ENCODE data around the gene SKOR2.

Gene SKOR2

GRCh38 chr18:47260120-47260923 lies 8.9 kb upstream of the SKOR2 start:
- DNase-seq (ENCODE audit: low read depth), result no peak

GRCh38 chr18:47254341-47254939 lies 3.0 kb upstream of the SKOR2 start:
- DNase-seq (ENCODE audit: low read depth), result no peak

GRCh38 chr18:47253101-47253654 lies 1.7 kb upstream of the SKOR2 start:
- DNase-seq (ENCODE audit: low read depth), result no peak

- no peak for DNase-seq (ENCODE audit: low read depth)
These were observed 941 bp downstream of the SKOR2 start for GRCh38 chr18:47250391-47251046.

- DNase-seq (ENCODE audit: low read depth), result no peak
These were observed 2.0 kb downstream of the SKOR2 start for GRCh38 chr18:47249314-47249981.

- no peak for DNase-seq (ENCODE audit: low read depth)
These were observed 2.7 kb downstream of the SKOR2 start for GRCh38 chr18:47248604-47249313.

- no peak for DNase-seq (ENCODE audit: low read depth)
These were observed 3.3 kb downstream of the SKOR2 start for GRCh38 chr18:47248115-47248603.

- DNase-seq (ENCODE audit: low read depth), result no peak
These were observed 3.9 kb downstream of the SKOR2 start for GRCh38 chr18:47247416-47248114.

GRCh38 chr18:47247036-47247415 lies 4.4 kb downstream of the SKOR2 start:
- DNase-seq (ENCODE audit: low read depth), result no peak

GRCh38 chr18:47246027-47246971 lies 5.2 kb downstream of the SKOR2 start:
- DNase-seq (ENCODE audit: low read depth), result no peak

- no peak for DNase-seq (ENCODE audit: low read depth)
These were observed 7.4 kb downstream of the SKOR2 start for GRCh38 chr18:47244086-47244485.

GRCh38 chr18:47235096-47235495 lies 16.4 kb downstream of the SKOR2 start:
- DNase-seq (ENCODE audit: low read depth), result no peak

GRCh38 chr18:47226660-47227059 lies 24.8 kb downstream of the SKOR2 start:
- DNase-seq (ENCODE audit: low read depth), result no peak

GRCh38 chr18:47215554-47216138 lies 35.8 kb downstream of the SKOR2 start:
- DNase-seq (ENCODE audit: low read depth), result no peak

GRCh38 chr18:47209171-47209570 lies 42.3 kb downstream of the SKOR2 start:
- no peak for DNase-seq (ENCODE audit: low read depth)

- no peak for DNase-seq (ENCODE audit: low read depth)
These were observed 44.4 kb downstream of the SKOR2 start for GRCh38 chr18:47206945-47207637.

- peak; percentile 5 for DNase-seq (ENCODE audit: low read depth)
These were observed 46.4 kb downstream of the SKOR2 start for GRCh38 chr18:47204908-47205522.
